ENCODE measurements around the gene KLHL10. TPM values are rescaled to one million over a fixed set of nuclear protein-coding genes. Genes with fewer than 3 reads are reported as not detected.

The KLHL10 gene
- total RNA-seq = 1 to 10 TPM in 2 of 4 donors, under 1 TPM in 2; 0.62 to 2.7 (median 1.4) TPM

- ATAC-seq = no peak
- TF ChIP-seq EP300 (IDR thresholded peaks at IDR 0.05) (no peak), POLR2AphosphoS5 (IDR thresholded peaks at IDR 0.05) (no peak), POLR2A (IDR thresholded peaks at IDR 0.05) (no peak), CTCF (IDR thresholded peaks at IDR 0.05) (no peak)
- Histone ChIP-seq H3K36me3 (peaks cover 0 to 4% of the 10 kb centered on the region in 2 donors), H3K27me3 (no peaks in the 10 kb centered on the region), H3K9me3 (no peaks in the 10 kb centered on the region), H3K4me1 (peaks cover 0 to 22% (median 3%) of the 10 kb centered on the region in 3 donors), H3K4me3 (peak within 1 kb of the TSS; percentile 87 to 93), H3K27ac (peak within 1 kb of the TSS in 3 of 4 donors; percentile 90 to 93 (median 90))
- WGBS, 2 donors (ENCODE audit: low coverage in 1 of 2) = 96 to 98% methylated on average over 10 to 13 of the region's 15 CpGs
Observed at GRCh38 chr17:41837761-41838538, at the start of gene KLHL10. Gene KLHL10, plus strand, starts transcription at chr17:41837825. Its CDS starts 108 bp downstream, at chr17:41837933.

- TF ChIP-seq CTCF (IDR thresholded peaks at IDR 0.05) (no peak), EP300 (IDR thresholded peaks at IDR 0.05) (no peak), POLR2AphosphoS5 (IDR thresholded peaks at IDR 0.05) (no peak), POLR2A (IDR thresholded peaks at IDR 0.05) (no peak)
- peaks cover 0 to 15% (median 10%) of the 10 kb centered on the region in 3 donors for H3K4me1 ChIP-seq
- peaks cover 3% of the 10 kb centered on the region for H3K27me3 ChIP-seq
- peak; percentile 27 for ATAC-seq
- H3K27ac ChIP-seq = peak overlapping the region in 1 of 4 donors; percentile 12
- no peak overlapping the region for H3K4me3 ChIP-seq
- H3K9me3 ChIP-seq = no peaks in the 10 kb centered on the region
- WGBS, 2 donors (ENCODE audit: low coverage in 1 of 2) = 7 to 63% methylated on average over 3 to 5 of the region's 22 CpGs
- no peaks in the 10 kb centered on the region for H3K36me3 ChIP-seq
Observed at GRCh38 chr17:41792845-41793783, 44.5 kb upstream of the KLHL10 start.

GRCh38 chr17:41793784-41794539 lies 43.7 kb upstream of the KLHL10 start:
- no peak for ATAC-seq
- Histone ChIP-seq H3K4me3 (no peak overlapping the region), H3K36me3 (no peaks in the 10 kb centered on the region), H3K4me1 (peaks cover 0 to 15% (median 10%) of the 10 kb centered on the region in 3 donors), H3K27ac (peak overlapping the region in 1 of 4 donors; percentile 12), H3K27me3 (peaks cover 6% of the 10 kb centered on the region), H3K9me3 (no peaks in the 10 kb centered on the region)
- TF ChIP-seq CTCF (IDR thresholded peaks at IDR 0.05) = no peak
- no peak for TF ChIP-seq POLR2AphosphoS5 (IDR thresholded peaks at IDR 0.05)
- TF ChIP-seq EP300 (IDR thresholded peaks at IDR 0.05) = no peak
- no peak for TF ChIP-seq POLR2A (IDR thresholded peaks at IDR 0.05)
- 79 to 89% methylated on average over 5 of the region's 14 CpGs for WGBS, 2 donors (ENCODE audit: low coverage in 1 of 2)

GRCh38 chr17:41794540-41794975 lies 43.1 kb upstream of the KLHL10 start:
- no peak overlapping the region for H3K4me3 ChIP-seq
- H3K9me3 ChIP-seq = no peaks in the 10 kb centered on the region
- WGBS, 2 donors (ENCODE audit: low coverage in 1 of 2) = 90% methylated on average over 5 of the region's 5 CpGs; no CpG with 5 or more reads in 1 of the 2 donors
- no peaks in the 10 kb centered on the region for H3K36me3 ChIP-seq
- H3K4me1 ChIP-seq = peaks cover 0 to 15% (median 10%) of the 10 kb centered on the region in 3 donors
- ATAC-seq = no peak
- H3K27ac ChIP-seq = no peak overlapping the region
- TF ChIP-seq CTCF (IDR thresholded peaks at IDR 0.05) = no peak
- no peak for TF ChIP-seq POLR2A (IDR thresholded peaks at IDR 0.05)
- peaks cover 11% of the 10 kb centered on the region for H3K27me3 ChIP-seq
